ENCODE measurements around the gene SH3TC1.

Gene SH3TC1

GRCh38 chr4:8280158-8280875 lies 81.2 kb downstream of the SH3TC1 start:
- no peak for DNase-seq

- DNase-seq = no peak
Measured at GRCh38 chr4:8280876-8281440, 81.9 kb downstream of the SH3TC1 start.

GRCh38 chr4:8281519-8282133 lies 82.5 kb downstream of the SH3TC1 start:
- DNase-seq = peak; percentile 53

- no peak for DNase-seq
Measured at GRCh38 chr4:8282134-8282641, 83.1 kb downstream of the SH3TC1 start.

GRCh38 chr4:8282742-8283141 lies 83.7 kb downstream of the SH3TC1 start:
- no peak for DNase-seq

GRCh38 chr4:8283161-8283560 lies 84.1 kb downstream of the SH3TC1 start:
- no peak for DNase-seq

GRCh38 chr4:8283631-8284121 lies 84.6 kb downstream of the SH3TC1 start:
- DNase-seq = no peak

- DNase-seq = no peak
Measured at GRCh38 chr4:8284391-8284790, 85.3 kb downstream of the SH3TC1 start.

GRCh38 chr4:8285143-8285975 lies 86.3 kb downstream of the SH3TC1 start:
- DNase-seq = no peak

GRCh38 chr4:8285976-8286718 lies 87.1 kb downstream of the SH3TC1 start:
- DNase-seq = no peak

GRCh38 chr4:8286719-8287342 lies 87.7 kb downstream of the SH3TC1 start:
- DNase-seq = no peak

GRCh38 chr4:8287343-8288280 lies 88.5 kb downstream of the SH3TC1 start:
- DNase-seq = no peak

GRCh38 chr4:8289151-8289750 lies 90.2 kb downstream of the SH3TC1 start:
- DNase-seq = no peak

GRCh38 chr4:8289956-8290700 lies 91.0 kb downstream of the SH3TC1 start:
- no peak for DNase-seq

- DNase-seq = no peak
Measured at GRCh38 chr4:8290701-8290970, 91.5 kb downstream of the SH3TC1 start.
